ENCODE results near the gene SEMA6A.

GRCh38 chr5:116423587-116424257, 150.9 kb downstream of the SEMA6A start:
- TF ChIP-seq RFX5 (IDR thresholded peaks at IDR 0.05; ENCODE audit: low read depth, low read length): no peak
- no peak for TF ChIP-seq USF1 (CRISPR knock-in tag; IDR thresholded peaks at IDR 0.05)
- TF ChIP-seq CBFB (CRISPR knock-in tag; IDR thresholded peaks at IDR 0.05): no peak
- no peak for TF ChIP-seq HINFP (tag; conservative IDR thresholded peaks at IDR 0.05; ENCODE audit: low read depth)
- no peak for TF ChIP-seq CTCF (IDR thresholded peaks at IDR 0.05 in 2 of 3, conservative IDR thresholded peaks at IDR 0.05 in 1 of 3; ENCODE audit: insufficient read depth in 2 of 3, low read depth in 1 of 3, low read length in 3 of 3)
- TF ChIP-seq MAX (CRISPR knock-in tag; IDR thresholded peaks at IDR 0.05): no peak
- TF ChIP-seq CHCHD3 (CRISPR knock-in tag; IDR thresholded peaks at IDR 0.05): no peak
- no peak for TF ChIP-seq HMG20A (CRISPR knock-in tag; conservative IDR thresholded peaks at IDR 0.05)
- TF ChIP-seq ZBTB43 (CRISPR knock-in tag; IDR thresholded peaks at IDR 0.05): no peak
- TF ChIP-seq HDAC3 (IDR thresholded peaks at IDR 0.05; ENCODE audit: borderline replicate concordance, partially characterized antibody): no peak
- TF ChIP-seq BRF1 (IDR thresholded peaks at IDR 0.05; ENCODE audit: borderline replicate concordance, extremely low read depth, insufficient read length): no peak
- no peak for TF ChIP-seq ZBTB8A (IDR thresholded peaks at IDR 0.05; ENCODE audit: partially characterized antibody)
- no peak for TF ChIP-seq POLR2AphosphoS5 (IDR thresholded peaks at IDR 0.05; ENCODE audit: control insufficient read depth, insufficient read depth, low read depth, low read length)
- no peak for TF ChIP-seq JUN (IDR thresholded peaks at IDR 0.05; ENCODE audit: borderline replicate concordance, low read depth, low read length)
- TF ChIP-seq JUN (CRISPR knock-in tag; IDR thresholded peaks at IDR 0.05; ENCODE audit: borderline replicate concordance): no peak

Data from K562 (cell line).